ENCODE measurements around the gene DEF6. TPM values are rescaled to one million over a fixed set of nuclear protein-coding genes. Genes with fewer than 3 reads are reported as not detected.

Gene DEF6
- total and polyA plus RNA-seq, 2 of the 8 experiments (the other 6 are each of a cell fraction or from before 2014, with no cell fraction given), result 3.3 to 4.1 TPM

DNA sequence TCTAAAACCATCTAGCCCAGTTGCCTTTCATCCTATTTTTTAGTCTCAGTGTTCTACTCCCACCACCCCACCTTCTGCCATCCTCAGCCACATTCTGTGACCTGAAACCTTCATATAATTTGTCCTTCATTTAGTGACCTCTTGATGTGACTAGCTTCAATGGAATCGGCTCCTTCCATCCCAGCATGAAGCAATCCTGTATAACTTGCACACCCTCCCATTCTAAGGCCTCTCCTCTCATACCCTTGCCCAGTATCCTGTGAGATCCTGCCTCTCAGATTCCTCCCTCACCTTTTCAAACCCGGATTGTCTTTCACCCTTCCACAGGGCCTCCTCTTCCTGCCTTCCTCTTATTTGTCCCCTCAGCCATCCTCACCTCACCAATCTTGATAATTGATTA lies 35.0 kb upstream of the DEF6 start:
- Histone ChIP-seq H3K4me1 (replicated peaks in 1 of 4; ENCODE audit: control insufficient read depth in 3 of 4, insufficient read depth in 4 of 4, low read length in 3 of 4) (peaks cover 0 to 10% (median 0%) of the 10 kb centered on the region in 4 experiments; a peak in 3 of 7 replicates), H2BK12ac (ENCODE audit: low read depth, low read length) (no peak overlapping the region), H2BK20ac (ENCODE audit: low read length) (no peak overlapping the region), H4K5ac (ENCODE audit: insufficient read length, low read depth, low read length) (no peak overlapping the region), H3K18ac (ENCODE audit: extremely low read depth, low read length) (no peak overlapping the region), H2AFZ (ENCODE audit: low read length) (no peak overlapping the region), H3K23ac (ENCODE audit: insufficient read length) (no peak overlapping the region), H2BK15ac (ENCODE audit: low read length) (no peak overlapping the region), H3K79me2 (ENCODE audit: control insufficient read depth in 1 of 2, insufficient read depth in 2 of 2, low read length in 2 of 2) (peaks cover 0 to 2% of the 10 kb centered on the region in 2 experiments; a peak in 1 of 4 replicates), H3K9ac (replicated peaks in 1 of 4; ENCODE audit: extremely low read depth in 1 of 4, low read depth in 3 of 4, low read length in 3 of 4) (no peak overlapping the region), H3K9me3 (ENCODE audit: insufficient read depth in 2 of 2, low read depth in 1 of 2, low read length in 1 of 2) (no peaks in the 10 kb centered on the region), H3K27me3 (replicated peaks in 1 of 4; ENCODE audit: control insufficient read depth in 3 of 4, extremely low read depth in 1 of 4, insufficient read depth in 3 of 4, low read length in 3 of 4) (no peaks in the 10 kb centered on the region), H3K56ac (replicated peaks; ENCODE audit: insufficient read length, low read depth, low read length) (no peak overlapping the region), H3K14ac (ENCODE audit: insufficient read length) (no peak overlapping the region), H3K79me1 (ENCODE audit: low read depth, low read length) (no peaks in the 10 kb centered on the region), H4K20me1 (replicated peaks in 1 of 2; ENCODE audit: control insufficient read depth in 1 of 2, insufficient read depth in 2 of 2, low read length in 2 of 2) (peaks cover 0 to 1% of the 10 kb centered on the region in 2 experiments), H2BK5ac (ENCODE audit: low read depth, low read length) (no peak overlapping the region), H3K4me3 (ENCODE audit: extremely low read depth in 1 of 4, insufficient read depth in 2 of 4, low read depth in 3 of 4, low read length in 4 of 4) (no peak overlapping the region), H3K23me2 (ENCODE audit: low read depth, low read length) (peaks cover 8% of the 10 kb centered on the region), H2BK120ac (replicated peaks; ENCODE audit: low read depth, low read length) (no peak overlapping the region), H4K91ac (replicated peaks; ENCODE audit: insufficient read length, low read length) (no peak overlapping the region), H2AK5ac (ENCODE audit: low read depth, low read length) (no peak overlapping the region), H3K4me2 (ENCODE audit: insufficient read depth in 1 of 2, low read depth in 2 of 2, low read length in 2 of 2) (no peak overlapping the region), H4K8ac (ENCODE audit: extremely low read depth, insufficient read depth, low read length) (no peak overlapping the region), H3K27ac (ENCODE audit: low read depth, low read length) (no peak overlapping the region), H3K36me3 (ENCODE audit: control insufficient read depth in 2 of 4, insufficient read depth in 4 of 4, low read length in 3 of 4) (no peaks in the 10 kb centered on the region), H3K4ac (replicated peaks; ENCODE audit: insufficient read length, low read depth, low read length) (no peak overlapping the region)
- POLR2A ChIA-PET (ENCODE audit: partially characterized antibody), result interaction anchor here (1.2 to 1.5 kb wide), 2 partner anchors 13 to 22 kb away, joined by 3 to 4 read pairs; no protein-coding TSS in a partner anchor
- CTCF ChIA-PET (ENCODE audit: partially characterized antibody), result no interaction called here
- FAIRE-seq, result no peak
- DNase-seq (ENCODE audit: low read depth in 1 of 2, low spot score in 2 of 2), result no peak
- WGBS, 2 experiments (ENCODE audit: extremely low coverage in 1 of 2, insufficient coverage in 1 of 2, insufficient read length in 1 of 2, insufficient replicate concordance in 2 of 2, low coverage in 1 of 2, low lambda C conversion rate in 2 of 2, missing lambda C conversion rate in 1 of 2), result 43% methylated on average over 2 of the region's 2 CpGs; no CpG with 5 or more reads in 1 of the 2 experiments
- no peak for TF ChIP-seq ASH2L (IDR thresholded peaks at IDR 0.05; ENCODE audit: low read length)
- no peak for TF ChIP-seq MAX (IDR thresholded peaks at IDR 0.05)
- TF ChIP-seq TAF7 (optimal IDR thresholded peaks at IDR 0.05; ENCODE audit: borderline replicate concordance, low read depth, low read length), result no peak
- TF ChIP-seq SAP30 (IDR thresholded peaks at IDR 0.05; ENCODE audit: insufficient read depth, insufficient replicate concordance, low read length), result no peak
- TF ChIP-seq KDM4A (IDR thresholded peaks at IDR 0.05; ENCODE audit: low read depth, low read length, severe bottlenecking), result no peak
- TF ChIP-seq SP2 (IDR thresholded peaks at IDR 0.05; ENCODE audit: low read length), result no peak
- no peak for TF ChIP-seq SP1 (IDR thresholded peaks at IDR 0.05; ENCODE audit: low read depth, low read length)
- TF ChIP-seq JUN (IDR thresholded peaks at IDR 0.05; ENCODE audit: low read depth, low read length), result no peak
- no peak for TF ChIP-seq CBX5 (IDR thresholded peaks at IDR 0.05; ENCODE audit: low read depth, low read length)
- TF ChIP-seq POU5F1 (IDR thresholded peaks at IDR 0.05; ENCODE audit: low read depth, low read length), result no peak
- TF ChIP-seq TEAD4 (IDR thresholded peaks at IDR 0.05; ENCODE audit: low read depth, low read length), result no peak
- no peak for TF ChIP-seq HDAC2 (IDR thresholded peaks at IDR 0.05; ENCODE audit: borderline replicate concordance in 1 of 2, low read depth in 2 of 2, low read length in 2 of 2)
- TF ChIP-seq YY1 (IDR thresholded peaks at IDR 0.05; ENCODE audit: low read depth, low read length), result no peak
- TF ChIP-seq RAD21 (IDR thresholded peaks at IDR 0.05 in 1 of 2, conservative IDR thresholded peaks at IDR 0.05 in 1 of 2; ENCODE audit: low read depth in 2 of 2, low read length in 2 of 2), result no peak
